Central memory CD4-positive, alpha-beta T cell (primary cell): ENCODE results near the gene CTAG2.
"Not testable (repeated sequence)": the region's sequence is repeated elsewhere in the genome, so short reads cannot be mapped to it uniquely, and the experiment has no call there.

Experiments used
- DNase-seq: peaks from one replicate; pipeline ENCODE4 v3.0.0; 2022

The CTAG2 gene

DNA sequence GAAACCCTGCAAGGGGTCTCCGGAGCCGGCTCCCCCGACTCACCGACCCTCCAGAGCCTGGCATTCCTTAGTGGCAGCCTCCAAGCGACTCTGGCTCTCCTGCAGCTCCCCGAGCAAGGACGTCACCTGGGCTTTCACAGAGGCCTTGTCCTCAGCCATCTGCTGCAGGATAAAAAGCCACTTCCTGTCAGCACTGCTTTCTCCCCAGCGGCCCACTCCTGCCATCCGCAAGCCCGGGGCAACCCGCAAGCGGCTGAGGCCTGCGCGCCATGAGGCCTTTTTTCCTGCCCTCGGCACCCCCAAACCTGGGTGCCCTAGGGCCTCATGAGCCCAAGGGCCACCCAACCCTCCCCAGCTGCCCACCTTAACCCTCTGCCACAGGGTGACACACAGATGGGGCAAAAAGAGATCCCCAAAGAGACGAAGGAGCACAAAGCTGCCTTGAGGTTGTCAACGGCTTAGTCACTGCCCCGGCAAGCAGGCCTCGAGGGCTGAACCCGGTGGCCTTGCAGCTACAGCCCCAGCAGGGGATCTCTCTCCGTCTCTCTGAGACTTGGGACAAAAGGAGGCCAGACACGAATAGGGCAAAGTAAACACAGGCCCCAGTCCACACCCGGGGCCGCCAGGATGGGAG, 7.5 kb downstream of the CTAG2 start:
- not testable (repeated sequence) for DNase-seq

DNA sequence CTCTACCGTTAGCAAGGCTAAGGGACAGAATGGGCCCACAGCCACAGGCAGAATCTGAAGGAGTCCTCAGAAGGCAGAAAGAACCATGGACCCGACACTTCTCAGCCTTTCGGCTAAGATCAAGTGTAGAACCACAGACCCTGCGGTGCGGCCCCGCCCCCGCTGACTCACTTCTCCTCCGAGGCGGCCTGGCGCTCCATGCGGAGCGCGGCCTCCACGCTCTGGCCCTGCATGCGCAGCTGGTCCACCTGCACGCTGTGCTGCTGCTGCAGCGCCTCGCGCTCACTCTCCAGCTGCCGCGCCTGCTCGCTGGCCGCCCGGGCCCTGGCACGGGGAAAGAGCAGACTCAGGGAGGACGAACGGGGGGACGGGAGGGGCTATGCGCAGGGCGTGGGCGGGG, 9.7 kb downstream of the CTAG2 start:
- not testable (repeated sequence) for DNase-seq

DNA sequence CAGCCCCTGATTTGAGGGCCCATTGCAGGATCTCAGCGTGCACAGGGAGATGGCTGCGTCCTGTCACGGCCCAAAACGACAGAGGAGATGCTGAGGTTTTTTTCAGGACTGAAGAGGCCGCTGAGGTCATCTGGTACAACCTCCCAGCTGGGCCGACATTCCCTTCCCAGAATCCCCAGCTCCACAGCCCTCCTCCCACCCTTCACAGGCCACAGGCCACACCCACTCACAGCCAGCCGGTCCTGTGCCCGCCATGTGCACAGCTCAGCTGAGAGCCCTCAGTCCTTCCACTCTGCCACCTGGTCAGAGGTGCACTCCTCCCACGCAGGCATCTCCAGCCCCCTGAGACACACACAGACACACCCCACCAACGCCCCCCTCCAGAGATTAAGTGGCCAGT, 11.6 kb downstream of the CTAG2 start:
- not testable (repeated sequence) for DNase-seq

DNA sequence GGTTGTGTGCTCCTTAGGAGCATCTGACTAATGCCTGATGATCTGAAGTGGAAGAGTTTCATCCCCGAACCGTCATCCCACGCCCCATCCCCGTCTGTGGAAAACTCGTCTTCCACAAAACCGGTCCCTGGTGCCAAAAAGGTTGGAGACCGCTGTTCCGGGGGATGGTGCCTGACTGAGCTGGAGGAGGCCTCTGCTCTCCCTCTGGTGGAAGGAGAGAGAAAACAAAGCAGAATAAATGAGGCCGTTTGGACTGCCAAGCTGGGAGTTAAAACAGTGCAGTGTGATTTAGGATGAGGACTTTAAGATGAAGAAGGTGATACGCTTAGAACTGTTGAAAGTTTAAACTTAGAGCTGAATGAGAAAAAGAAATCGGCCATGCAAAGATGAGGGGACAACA, 19.7 kb downstream of the CTAG2 start:
- not testable (repeated sequence) for DNase-seq

DNA sequence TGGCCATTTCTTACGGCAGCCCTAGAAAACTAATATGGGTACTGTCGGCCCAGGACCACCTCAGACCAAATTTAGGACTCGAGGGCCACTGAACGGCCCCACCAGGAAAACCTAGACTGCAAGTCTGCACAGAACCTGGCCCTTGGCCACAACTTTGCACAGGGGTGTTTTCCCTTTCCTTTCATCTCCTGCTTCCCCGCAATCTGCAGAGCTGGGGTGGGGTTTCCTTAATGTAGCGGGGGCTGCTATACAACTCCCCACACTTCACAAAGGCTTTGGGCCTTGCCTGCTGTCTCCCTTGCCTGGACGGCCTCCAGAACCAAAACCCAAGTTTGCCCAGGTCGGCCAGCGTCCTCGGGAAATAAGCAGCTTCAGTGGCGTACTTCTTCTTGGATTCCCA, 22.4 kb downstream of the CTAG2 start:
- DNase-seq, result not testable (repeated sequence)

DNA sequence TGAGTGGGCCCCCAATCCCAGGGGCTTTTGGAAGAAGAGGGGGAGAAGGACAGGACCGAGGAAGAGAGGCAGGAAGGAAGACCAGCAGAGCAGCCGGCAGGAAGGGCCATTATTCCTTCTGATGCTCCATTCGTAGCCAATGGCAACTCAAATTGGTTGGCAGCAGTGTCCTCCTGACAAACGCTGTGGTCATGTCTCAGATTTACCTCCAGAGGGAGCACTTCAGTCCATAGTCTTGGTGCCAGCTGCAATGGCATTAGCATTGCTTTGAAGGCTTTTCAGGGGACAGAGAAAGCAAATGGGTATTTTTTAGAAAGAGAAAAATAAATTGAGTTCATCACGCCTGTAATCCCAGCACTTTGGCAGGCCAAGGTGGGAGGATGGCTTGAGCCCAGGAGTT, 24.4 kb downstream of the CTAG2 start:
- not testable (repeated sequence) for DNase-seq

DNA sequence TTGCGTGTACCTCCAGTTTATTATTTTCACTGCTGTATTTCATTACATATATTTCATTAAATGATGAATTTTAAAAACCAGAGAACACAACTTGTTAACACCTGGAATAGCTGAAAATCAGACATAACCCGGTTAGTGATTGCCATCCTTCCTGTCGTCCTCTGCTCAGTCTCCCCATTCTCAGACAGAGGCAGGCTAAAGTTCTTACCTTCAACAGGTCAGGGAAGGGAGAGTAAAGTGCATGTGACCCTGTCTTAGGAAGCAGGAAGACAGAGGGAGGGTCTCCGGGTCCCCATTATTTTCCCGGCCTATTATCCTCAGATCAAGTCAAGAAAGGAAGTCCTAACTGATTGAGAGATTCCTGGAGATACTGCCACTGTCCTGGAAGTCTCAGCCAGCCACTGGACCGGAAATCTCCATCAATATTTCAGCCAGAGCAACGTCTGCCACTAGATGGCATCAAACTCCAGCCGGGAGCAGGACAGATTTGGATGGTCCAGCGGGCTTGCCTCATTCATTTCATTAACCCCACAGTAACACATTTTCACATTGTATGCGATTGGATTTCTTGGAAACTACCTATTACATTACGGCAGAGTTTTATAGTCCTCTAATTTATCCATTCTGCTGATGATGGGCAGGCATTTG, 32.5 kb downstream of the CTAG2 start:
- not testable (repeated sequence) for DNase-seq

DNA sequence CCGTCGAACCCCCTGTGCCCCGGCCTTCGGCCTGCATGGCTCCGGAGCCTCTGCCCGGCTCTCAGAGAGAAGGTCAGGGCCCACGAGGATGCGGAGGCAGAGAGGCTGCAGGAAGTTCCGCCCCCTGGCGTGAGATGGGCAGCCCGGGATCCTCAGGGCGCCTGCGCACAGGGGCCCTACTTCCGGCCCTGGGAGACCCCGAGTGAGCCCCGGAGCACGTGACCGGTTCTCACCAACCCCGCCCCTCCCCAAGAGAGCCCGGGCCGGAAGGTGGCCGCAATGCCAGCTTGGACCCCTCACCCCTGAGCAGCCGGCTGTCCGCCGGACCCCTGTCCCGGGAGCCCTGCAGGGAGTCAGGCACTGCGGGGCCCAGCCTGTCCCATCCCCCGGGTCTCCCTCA, 34.2 kb downstream of the CTAG2 start, which contains the start of gene CTAG1B:
Gene CTAG1B, minus strand, starts transcription at position 101 of the 400 bp plus-strand sequence. Its CDS starts 64 bp downstream, at position 37.
- DNase-seq, result not testable (repeated sequence)

DNA sequence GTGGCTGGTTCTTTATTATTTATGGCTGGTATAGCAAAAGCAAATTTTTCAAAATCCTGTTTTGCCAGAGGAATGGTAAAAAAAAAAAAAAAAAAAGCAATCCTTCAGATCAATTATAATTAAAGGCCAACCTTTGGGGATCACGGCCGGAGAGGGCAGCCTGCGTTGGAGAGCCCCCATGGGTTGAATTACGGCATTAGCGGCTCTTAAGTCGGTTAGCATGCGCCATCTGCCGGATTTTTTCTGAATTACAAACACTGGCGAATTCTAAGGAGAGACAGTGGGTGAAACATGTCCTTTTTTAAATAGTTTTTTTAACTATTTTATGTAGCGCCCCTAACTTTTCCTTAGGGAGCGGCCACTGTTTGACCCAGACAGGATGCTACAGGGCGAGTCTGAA, 39.8 kb downstream of the CTAG2 start:
- not testable (repeated sequence) for DNase-seq

DNA sequence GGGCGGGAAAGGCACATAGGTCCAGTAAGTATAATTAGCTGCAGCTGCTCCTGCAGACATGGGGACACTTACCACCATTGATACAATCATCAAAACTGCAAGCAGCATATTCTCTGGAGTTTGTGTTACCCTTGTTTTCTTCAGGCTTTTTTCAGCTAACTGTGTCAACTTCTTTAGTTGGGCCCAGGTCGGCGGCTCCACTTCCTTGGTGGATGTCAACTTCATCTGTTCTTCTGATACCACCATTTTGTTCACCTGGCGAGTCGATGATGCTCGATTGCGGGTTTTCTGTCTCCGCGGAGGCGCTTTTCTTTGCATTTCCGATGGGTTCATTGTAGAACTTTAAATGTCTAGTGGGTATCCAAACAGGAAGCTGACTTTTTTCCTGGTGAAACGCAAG, 42.2 kb downstream of the CTAG2 start:
- not testable (repeated sequence) for DNase-seq

DNA sequence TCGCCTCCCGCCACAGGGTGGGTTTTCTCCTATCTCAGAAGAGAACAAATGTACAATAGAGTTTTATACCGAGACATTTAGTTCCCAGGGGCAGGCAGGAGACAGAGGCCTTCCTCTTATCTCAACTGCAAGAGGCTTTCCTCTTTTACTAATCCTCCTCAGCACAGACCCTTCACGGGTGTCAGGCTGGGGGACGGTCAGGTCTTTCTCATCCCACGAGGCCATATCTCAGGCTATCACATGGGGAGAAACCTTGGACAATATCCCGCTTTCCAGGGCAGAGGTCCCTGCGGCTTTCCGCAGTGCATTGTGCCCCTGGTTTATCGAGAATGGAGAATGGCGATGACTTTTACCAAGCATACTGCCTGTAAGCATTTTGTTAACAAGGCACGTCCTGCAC, 44.6 kb downstream of the CTAG2 start:
- not testable (repeated sequence) for DNase-seq

DNA sequence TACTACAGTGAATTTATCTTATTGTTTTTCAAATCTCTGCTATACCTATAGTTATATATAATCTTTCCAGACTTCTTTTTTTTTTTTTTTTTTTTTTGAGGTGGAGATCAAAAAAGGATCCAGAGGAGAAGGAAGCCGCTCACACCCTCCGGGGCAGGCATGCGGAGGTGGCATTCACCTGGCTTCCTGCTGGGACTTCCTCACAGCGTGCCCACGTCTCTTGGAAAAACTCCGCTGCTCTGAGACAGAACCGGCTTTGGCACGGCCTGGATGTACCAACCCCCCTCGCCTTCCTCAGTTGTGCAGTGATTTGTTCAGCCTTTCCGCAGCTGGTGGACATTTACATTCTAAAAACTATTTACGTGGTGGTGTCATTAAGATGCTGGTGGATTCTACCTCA, 45.4 kb downstream of the CTAG2 start:
- DNase-seq, result not testable (repeated sequence)

DNA sequence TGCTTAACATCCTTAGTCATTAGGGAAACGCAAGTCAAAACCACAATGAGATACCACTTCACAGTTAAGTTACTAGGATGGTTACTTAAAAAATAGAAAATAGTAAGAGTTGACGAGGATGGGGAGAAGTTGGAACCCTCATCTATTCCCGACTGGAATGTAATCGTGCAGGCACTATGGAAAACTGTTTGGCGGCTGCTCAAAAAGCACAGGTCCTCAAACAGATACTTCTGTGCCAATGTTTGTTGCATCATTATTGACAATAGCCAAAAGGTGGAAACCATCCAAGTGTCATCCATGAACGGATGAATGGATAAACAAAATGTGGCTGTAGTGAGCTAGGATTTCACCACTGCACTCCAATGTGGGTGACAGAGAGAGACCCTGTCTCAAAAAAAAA, 46.0 kb downstream of the CTAG2 start:
- DNase-seq, result no peak

DNA sequence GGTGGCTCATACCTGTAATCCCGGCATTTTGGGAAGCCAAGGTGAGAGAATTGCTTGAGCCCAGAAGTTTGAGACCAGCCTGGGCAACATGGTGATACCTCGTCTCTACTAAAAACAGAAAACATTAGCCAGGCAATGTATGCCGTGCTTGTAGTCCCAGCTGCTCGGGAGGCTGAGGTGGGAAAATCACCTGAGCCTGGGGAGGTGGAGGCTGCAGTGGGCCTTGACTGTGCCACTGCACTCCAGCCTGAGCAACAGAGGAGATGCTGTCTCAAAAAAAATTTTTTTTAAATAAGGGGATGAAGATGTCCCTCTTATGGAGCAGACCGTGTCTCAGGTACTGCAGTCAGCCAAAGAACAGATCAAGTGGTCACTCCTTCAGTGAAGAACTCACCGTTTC, 47.8 kb downstream of the CTAG2 start:
- DNase-seq, result no peak

DNA sequence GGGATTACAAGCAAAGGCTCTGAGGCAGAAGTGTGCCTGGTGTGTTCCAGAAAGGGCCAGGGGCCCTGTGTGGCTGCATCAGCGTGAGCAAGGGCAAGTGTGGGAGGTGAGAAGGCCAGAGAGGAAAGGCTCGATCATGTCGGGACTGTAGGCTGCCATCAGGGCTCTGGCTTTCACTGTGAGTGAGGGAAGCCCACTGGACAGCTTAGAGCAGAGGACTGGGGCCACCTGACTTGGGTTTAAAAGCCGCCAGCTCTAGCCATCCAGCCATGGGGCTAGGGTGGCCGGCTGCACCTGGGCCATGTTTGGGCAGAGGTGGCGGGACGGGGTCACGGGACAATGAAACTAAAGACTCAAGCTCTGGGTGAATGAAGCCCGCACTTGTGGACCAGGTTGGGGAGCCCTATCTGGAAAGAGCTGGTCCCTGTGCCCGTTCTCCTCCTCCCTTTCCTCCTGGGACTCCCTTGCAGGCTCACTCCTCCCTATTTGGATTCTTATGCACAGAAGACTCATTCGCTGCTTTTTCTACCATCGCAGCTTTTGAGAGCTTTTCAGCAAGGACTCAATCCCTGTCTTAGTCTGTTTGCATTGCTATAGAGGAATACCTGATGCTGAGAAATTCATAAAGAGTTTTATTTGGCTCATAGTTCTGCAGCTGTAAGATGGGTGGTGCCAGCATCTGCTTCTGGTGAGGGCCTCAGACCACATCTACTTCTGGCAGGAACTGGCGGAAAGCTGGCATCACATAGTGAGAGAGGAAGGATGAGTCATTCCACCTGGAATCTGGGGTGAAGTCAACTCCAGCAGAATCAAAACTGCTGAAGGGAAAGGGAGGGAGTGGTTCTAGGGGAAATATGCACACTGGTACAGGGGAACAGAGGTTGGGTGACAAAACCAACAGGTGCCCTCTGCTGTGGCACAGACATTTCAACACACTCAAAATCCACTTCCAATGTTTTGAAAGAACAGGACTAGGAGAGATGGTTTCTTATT, 49.6 kb downstream of the CTAG2 start:
- DNase-seq, result no peak

DNA sequence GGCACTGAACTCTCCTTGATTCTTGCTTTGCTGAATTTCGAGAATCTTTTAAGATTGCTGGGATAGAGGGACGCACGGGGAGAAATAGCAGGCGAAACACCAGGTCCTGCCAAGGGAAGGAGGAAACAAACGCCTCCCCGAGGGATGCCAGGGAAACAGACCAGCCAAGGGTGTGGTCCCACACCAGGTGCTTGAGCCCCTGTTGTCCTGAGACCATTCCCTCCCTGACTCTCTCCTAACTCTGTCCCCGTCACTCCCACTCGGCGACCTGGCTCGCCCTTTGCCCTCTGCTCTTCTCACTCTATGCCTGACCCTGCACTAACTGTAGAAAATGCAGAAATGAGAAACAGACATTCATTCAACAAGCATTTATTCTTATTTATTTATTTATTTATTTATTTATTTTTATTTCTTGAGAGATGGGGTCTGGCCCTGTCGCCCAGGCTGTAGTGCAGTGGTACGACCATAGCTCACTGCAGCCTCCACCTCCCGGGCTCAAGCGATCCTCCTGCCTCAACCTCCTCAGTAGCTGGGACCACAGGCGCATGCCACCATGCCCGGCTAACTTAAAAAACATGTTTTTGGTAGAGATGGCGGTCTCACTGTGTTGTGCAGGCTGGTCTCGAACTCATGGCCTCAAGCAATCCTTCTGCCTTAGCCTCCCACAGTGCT, 50.5 kb downstream of the CTAG2 start:
- no peak for DNase-seq

DNA sequence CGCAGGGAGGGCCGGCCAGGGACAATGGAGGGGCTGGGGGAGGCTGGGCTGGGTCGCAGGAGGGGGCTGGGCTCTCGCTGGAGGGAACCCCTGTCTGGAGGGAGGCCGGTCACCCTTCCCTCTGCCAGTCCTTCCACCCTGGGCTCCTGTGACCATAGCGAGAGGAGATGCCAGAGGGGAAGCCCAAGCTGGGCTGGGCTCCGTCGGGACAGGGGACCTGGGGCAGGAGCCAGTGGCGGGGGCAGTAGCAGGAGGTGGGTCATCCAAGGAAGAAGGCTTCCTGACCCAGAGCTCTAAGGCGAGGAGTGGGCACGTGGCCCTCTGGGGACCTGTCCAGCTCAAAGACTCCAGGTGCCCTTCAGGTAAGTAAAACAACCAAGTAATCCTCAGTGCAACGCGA, 51.2 kb downstream of the CTAG2 start:
- no peak for DNase-seq
